ENCODE results near the gene TOP1.

- no peak for TF ChIP-seq POLR2A (IDR thresholded peaks at IDR 0.05)
- no peak for TF ChIP-seq CTCF (IDR thresholded peaks at IDR 0.05)
- TF ChIP-seq EP300 (IDR thresholded peaks at IDR 0.05) = no peak
Observed at GRCh38 chr20:41048461-41049301, 20.1 kb downstream of the TOP1 start.

Measured in stomach (tissue), 4 donors.